GM20000 (cell line): ENCODE results near the gene PPP1R26.
"Not testable (repeated sequence)": the region's sequence is repeated elsewhere in the genome, so short reads cannot be mapped to it uniquely, and the experiment has no call there.

Experiments
- DNase-seq: peaks from one replicate; pipeline ENCODE4 v3.0.0; 2012; ENCODE audit warnings: low spot score
- TF ChIP-seq, protein P1 (sequence below): IDR thresholded peaks from 2 replicates; pipeline ENCODE4 v1.5.1; 2012; ENCODE audit warnings: mild to moderate bottlenecking, control low read depth; ENCODE audit errors: extremely low read depth, missing control alignments

The PPP1R26 gene

DNA sequence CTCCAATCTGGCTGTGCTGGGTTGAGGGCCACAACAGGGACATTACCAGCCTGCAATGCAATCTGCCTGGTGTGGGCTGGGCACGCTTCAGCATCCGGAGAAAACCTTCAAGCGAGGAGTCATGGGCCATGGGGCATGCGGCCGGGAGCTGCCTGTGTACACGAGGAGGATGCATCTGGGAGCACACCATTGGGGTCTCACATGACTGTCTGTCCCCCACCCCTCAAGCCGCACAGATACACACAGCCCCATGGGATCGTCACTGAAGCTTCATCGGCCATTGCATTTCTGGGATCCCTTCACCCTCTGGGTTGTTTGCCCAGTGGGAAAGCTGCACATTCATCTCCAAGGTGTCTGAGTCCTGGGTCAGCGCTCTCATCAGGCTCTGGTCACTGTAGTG, 51.5 kb downstream of the PPP1R26 start:
- TF ChIP-seq, protein P1, sequence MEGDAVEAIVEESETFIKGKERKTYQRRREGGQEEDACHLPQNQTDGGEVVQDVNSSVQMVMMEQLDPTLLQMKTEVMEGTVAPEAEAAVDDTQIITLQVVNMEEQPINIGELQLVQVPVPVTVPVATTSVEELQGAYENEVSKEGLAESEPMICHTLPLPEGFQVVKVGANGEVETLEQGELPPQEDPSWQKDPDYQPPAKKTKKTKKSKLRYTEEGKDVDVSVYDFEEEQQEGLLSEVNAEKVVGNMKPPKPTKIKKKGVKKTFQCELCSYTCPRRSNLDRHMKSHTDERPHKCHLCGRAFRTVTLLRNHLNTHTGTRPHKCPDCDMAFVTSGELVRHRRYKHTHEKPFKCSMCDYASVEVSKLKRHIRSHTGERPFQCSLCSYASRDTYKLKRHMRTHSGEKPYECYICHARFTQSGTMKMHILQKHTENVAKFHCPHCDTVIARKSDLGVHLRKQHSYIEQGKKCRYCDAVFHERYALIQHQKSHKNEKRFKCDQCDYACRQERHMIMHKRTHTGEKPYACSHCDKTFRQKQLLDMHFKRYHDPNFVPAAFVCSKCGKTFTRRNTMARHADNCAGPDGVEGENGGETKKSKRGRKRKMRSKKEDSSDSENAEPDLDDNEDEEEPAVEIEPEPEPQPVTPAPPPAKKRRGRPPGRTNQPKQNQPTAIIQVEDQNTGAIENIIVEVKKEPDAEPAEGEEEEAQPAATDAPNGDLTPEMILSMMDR: no peak

DNA sequence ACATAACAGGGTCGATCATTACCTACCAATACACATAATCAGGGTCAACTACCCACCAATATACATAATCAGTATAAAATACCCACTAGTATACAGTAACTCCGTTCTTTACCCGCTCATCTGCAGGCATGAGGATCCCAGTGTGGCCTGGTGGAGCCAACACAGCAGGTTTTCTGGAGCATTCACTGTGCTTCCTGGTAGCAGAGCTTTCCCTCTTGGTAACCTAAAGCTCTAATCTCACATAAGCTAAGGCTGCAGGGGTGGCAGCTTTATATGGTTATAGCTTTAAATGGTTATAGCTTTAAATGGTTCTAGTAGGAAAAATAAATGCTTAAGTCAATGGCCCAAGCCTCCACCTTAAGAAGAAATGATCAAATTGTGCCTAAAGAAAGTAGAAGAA, 53.5 kb downstream of the PPP1R26 start:
- no peak for DNase-seq
- TF ChIP-seq, protein P1: no peak

More for the DNA sequence above, 51.5 kb downstream of the PPP1R26 start:
- DNase-seq: no peak

DNA sequence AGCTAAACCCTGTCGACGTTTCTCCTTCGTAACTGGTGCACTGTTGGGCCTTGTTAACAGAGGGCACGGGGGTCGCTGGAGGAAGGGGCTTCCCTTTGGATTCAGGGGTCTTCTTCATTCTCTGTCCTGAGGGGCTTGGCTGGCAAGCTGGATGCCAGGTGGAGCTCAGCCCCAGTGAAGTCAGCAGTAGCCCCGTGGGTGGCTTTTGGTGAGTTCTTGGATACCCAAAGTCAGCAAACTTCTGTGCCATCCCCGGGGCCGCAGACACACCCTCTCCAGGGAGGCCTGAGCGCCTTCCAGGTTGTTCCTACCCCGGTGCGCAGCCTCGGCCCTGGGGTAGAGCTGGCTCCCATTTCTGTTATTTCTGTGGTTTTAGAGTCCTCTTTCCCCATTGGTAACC, 54.1 kb downstream of the PPP1R26 start:
- TF ChIP-seq, protein P1: no peak
- no peak for DNase-seq

DNA sequence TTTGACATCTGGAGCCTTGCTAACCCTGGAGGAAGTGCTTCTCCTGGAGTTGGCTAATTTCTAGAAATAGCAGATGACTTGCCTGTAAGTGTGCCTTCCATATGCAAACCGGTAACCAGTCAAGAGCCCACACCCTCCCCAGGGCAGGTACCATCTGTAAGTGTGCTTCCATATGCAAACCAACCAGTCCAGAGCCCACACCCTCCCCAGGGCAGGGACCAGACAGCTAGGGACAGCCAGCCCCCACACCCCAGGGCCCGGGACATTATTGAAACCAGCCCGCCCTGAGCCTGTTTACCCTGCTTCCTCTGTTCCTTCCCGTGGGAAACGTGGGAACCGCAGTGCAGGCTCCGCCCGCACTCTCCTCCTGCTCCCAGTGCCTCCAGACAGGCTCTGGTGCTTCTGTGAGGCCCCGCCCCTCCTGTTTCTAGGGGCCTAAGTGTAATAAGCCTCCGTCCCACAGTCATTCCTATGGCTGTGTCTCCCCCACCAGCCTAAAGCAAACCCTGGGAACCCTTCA, 54.7 kb downstream of the PPP1R26 start:
- not testable (repeated sequence) for DNase-seq

DNA sequence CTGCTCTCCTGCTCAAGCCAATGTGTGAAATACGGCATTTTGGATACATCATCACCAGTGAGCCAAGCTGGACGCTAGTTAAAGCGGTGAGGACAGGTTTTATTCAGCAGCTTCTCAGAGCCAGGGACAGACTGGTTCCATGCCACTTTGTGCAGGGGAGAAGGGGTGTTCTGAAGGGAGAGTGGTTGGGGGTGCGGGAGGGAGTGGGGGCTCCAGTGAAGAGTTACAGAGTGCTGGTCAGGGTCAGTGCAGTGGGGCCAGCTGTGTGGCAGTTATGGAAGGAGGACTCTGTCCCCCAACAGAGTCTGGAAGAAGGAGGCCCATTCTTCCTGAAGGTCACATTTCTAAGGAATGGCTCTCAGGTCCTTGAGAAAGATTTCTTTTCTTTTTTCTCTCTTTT, 55.2 kb downstream of the PPP1R26 start:
- not testable (repeated sequence) for DNase-seq

DNA sequence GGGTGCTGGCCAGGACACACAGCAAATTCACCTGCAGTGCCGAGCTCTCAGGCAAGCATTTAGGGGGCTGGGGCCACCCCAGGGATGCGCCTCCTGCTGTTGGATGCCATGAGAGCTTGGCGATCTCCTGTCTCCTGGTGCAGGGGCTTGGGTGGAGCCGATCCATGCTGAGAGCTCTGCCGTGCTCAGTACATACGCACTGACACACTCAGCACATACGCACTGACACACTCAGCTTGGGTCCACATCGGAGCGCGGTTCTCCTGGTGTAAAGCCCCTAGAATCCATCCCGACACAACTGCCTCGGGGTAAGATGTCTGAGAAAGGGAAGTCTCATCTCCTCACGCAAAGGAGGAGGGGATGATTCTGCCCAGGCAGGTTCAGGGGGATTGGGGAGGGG, 56.0 kb downstream of the PPP1R26 start:
- DNase-seq: not testable (repeated sequence)

DNA sequence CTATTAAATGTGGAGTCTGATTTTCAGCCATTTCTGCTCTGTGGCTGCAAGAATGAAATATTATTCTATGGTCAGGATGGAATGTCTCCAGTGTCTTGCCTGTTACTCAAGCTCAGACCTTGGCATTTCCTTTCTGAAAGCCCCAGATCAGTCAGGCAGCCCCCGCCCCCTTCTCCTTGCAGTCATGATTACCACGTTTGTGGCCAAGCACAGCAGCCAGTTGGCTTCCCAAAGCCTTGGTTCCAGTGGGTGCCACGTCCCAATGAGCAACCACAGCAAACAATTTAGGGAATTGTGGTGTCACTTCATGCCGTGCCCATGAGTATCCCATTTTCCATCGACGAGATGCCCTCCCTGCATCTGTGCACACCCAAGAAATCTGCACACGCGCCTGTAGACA, 56.6 kb downstream of the PPP1R26 start:
- TF ChIP-seq, protein P1: no peak
- no peak for DNase-seq
